Measurements from ENCODE around the gene DIAPH3. TPM values are rescaled to one million over a fixed set of nuclear protein-coding genes. Genes with fewer than 3 reads are reported as not detected.

DIAPH3 gene
- total and polyA plus RNA-seq, 4 donors: 0.35 to 6.7 (median 1.1) TPM

DNA sequence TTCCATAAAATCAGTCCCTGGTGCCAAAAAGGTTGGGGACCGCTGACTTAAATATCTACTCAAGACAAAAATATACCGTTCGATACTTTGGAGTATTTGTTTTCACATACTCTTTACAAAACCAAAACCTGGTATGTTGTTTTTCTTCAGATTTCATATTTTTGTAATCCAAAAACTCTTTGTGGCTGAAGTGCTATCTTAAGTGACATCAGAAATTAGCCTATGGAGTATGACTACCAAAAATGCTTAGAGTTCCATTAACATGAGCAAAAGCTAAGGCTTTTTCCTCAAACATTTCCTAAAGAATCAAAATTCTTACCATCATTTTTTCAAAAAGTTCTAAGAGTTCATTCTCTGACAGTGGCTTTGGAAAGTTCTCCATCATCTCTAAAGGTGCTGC, 52.0 kb downstream of the DIAPH3 start:
- H3K9ac ChIP-seq (ENCODE audit: insufficient read depth in 1 of 2, low read length in 2 of 2): no peak overlapping the region
- TF ChIP-seq, protein P1, sequence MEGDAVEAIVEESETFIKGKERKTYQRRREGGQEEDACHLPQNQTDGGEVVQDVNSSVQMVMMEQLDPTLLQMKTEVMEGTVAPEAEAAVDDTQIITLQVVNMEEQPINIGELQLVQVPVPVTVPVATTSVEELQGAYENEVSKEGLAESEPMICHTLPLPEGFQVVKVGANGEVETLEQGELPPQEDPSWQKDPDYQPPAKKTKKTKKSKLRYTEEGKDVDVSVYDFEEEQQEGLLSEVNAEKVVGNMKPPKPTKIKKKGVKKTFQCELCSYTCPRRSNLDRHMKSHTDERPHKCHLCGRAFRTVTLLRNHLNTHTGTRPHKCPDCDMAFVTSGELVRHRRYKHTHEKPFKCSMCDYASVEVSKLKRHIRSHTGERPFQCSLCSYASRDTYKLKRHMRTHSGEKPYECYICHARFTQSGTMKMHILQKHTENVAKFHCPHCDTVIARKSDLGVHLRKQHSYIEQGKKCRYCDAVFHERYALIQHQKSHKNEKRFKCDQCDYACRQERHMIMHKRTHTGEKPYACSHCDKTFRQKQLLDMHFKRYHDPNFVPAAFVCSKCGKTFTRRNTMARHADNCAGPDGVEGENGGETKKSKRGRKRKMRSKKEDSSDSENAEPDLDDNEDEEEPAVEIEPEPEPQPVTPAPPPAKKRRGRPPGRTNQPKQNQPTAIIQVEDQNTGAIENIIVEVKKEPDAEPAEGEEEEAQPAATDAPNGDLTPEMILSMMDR (IDR thresholded peaks at IDR 0.05; ENCODE audit: control extremely low read depth, extremely low read depth): no peak

DNA sequence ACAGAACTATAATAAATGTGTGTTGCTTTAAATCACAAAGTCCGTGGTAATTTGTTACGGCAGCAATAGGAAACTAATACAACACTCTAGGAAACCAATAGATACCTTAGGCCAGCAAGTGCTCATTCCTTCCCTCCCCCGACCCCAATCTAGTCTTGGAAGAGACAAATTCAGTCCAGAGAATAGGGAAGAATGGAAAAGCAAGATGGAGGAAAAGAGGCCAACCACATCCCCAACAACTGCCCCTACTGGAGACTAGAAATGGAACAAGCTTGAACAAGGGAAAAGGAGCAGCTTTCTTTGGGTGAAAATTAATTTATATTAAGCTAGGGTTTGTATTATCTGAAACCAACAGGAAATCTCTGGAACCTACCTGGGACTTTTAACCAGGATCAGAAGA, 54.4 kb downstream of the DIAPH3 start:
- DNase-seq (no peak), ATAC-seq (ENCODE audit: insufficient read depth, low FRiP score) (no peak)
- Histone ChIP-seq H3K27me3 (ENCODE audit: control insufficient read depth in 3 of 3, insufficient read depth in 3 of 3, low read length in 2 of 3) (no peaks in the 10 kb centered on the region), H3K4me3 (no peak overlapping the region), H3K27ac (ENCODE audit: low read depth in 1 of 2, low read length in 1 of 2) (no peak overlapping the region), H3K36me3 (ENCODE audit: control insufficient read depth in 4 of 4, insufficient read depth in 4 of 4, low read length in 4 of 4) (no peaks in the 10 kb centered on the region), H3K9ac (ENCODE audit: insufficient read depth in 1 of 2, low read length in 2 of 2) (no peak overlapping the region), H3K4me1 (ENCODE audit: control insufficient read depth in 5 of 5, insufficient read depth in 5 of 5, low read length in 5 of 5) (no peaks in the 10 kb centered on the region), H3K9me3 (ENCODE audit: control insufficient read depth in 4 of 4, insufficient read depth in 3 of 4, low read length in 3 of 4) (peaks cover 0 to 4% (median 0%) of the 10 kb centered on the region in 4 donors)
- 95 to 98% methylated on average over 3 of the region's 3 CpGs for WGBS, 2 donors
- TF ChIP-seq, protein P1 (IDR thresholded peaks at IDR 0.05; ENCODE audit: control extremely low read depth, extremely low read depth): no peak

More for the DNA sequence above, 52.0 kb downstream of the DIAPH3 start:
- peaks cover 0 to 4% (median 1%) of the 10 kb centered on the region in 4 donors for H3K9me3 ChIP-seq (ENCODE audit: control insufficient read depth in 4 of 4, insufficient read depth in 3 of 4, low read length in 3 of 4)
- DNase-seq (no peak), ATAC-seq (ENCODE audit: insufficient read depth, low FRiP score) (no peak)
- H3K4me1 ChIP-seq (ENCODE audit: control insufficient read depth in 5 of 5, insufficient read depth in 5 of 5, low read length in 5 of 5): no peaks in the 10 kb centered on the region
- no peak overlapping the region for H3K27ac ChIP-seq (ENCODE audit: low read depth in 1 of 2, low read length in 1 of 2)
- no peaks in the 10 kb centered on the region for H3K27me3 ChIP-seq (ENCODE audit: control insufficient read depth in 3 of 3, insufficient read depth in 3 of 3, low read length in 2 of 3)
- 91 to 93% methylated on average over 3 of the region's 3 CpGs for WGBS, 2 donors
- peaks cover 0 to 10% (median 0%) of the 10 kb centered on the region in 4 donors for H3K36me3 ChIP-seq (ENCODE audit: control insufficient read depth in 4 of 4, insufficient read depth in 4 of 4, low read length in 4 of 4)
- no peak overlapping the region for H3K4me3 ChIP-seq

DNA sequence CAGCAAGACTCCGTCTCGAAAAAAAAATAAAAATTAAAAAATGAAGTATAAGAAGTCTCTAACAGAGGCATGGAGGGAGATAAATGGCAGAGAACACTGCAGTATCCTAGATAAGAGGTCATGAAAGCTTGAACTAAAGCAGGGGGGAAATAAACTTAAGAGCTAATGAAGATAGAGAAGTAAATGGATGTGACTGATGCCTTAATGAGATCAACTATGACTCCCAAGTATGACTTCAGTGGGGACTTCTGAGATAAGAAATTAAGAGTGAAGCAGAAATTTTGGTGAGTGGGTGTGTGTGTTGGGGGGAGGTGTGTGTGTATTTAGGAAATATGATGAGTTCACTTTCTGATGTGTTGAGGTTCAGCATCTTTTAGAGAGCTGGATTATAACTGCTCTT, 55.1 kb downstream of the DIAPH3 start:
- no peaks in the 10 kb centered on the region for H3K9me3 ChIP-seq (ENCODE audit: control insufficient read depth in 4 of 4, insufficient read depth in 3 of 4, low read length in 3 of 4)
- no peaks in the 10 kb centered on the region for H3K27me3 ChIP-seq (ENCODE audit: control insufficient read depth in 3 of 3, insufficient read depth in 3 of 3, low read length in 2 of 3)
- no peak overlapping the region for H3K27ac ChIP-seq (ENCODE audit: low read depth in 1 of 2, low read length in 1 of 2)
- 93% methylated on average over 2 of the region's 2 CpGs for WGBS, 2 donors
- no peak overlapping the region for H3K4me3 ChIP-seq
- DNase-seq (no peak), ATAC-seq (ENCODE audit: insufficient read depth, low FRiP score) (no peak)
- peaks cover 0 to 3% (median 0%) of the 10 kb centered on the region in 5 donors for H3K4me1 ChIP-seq (ENCODE audit: control insufficient read depth in 5 of 5, insufficient read depth in 5 of 5, low read length in 5 of 5)
- no peak overlapping the region for H3K9ac ChIP-seq (ENCODE audit: insufficient read depth in 1 of 2, low read length in 2 of 2)
- no peaks in the 10 kb centered on the region for H3K36me3 ChIP-seq (ENCODE audit: control insufficient read depth in 4 of 4, insufficient read depth in 4 of 4, low read length in 4 of 4)
- TF ChIP-seq, protein P1 (IDR thresholded peaks at IDR 0.05; ENCODE audit: control extremely low read depth, extremely low read depth): no peak
